ENCODE results near the gene ANP32D.
"Not testable (repeated sequence)": the region's sequence is repeated elsewhere in the genome, so short reads cannot be mapped to it uniquely, and the experiment has no call there.

The ANP32D gene

DNA sequence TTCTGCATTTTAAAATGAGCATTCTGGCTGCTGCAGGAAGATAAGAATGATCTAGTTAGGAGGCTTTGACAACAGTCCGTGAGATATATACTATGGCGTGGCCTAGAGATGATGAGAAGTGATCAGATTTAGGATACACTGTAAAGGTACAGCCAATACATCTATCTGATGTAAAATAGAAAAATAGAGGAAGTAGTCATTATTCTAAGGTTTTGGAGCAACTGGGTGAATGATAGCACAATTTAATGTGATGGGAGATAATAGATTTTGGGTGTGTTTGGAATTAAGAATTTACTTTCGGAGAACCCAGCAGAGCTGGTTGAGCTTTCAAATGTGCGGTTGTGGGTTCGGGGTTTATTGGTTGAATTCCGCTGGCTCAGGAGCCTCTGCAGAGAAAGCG, at the start of gene ANP32D:
TSS of gene ANP32D (plus strand) at position 301 of the 400 bp plus-strand sequence. CDS start 106 bp downstream, outside the sequence.
- no peak for DNase-seq (ENCODE audit: low spot score)

DNA sequence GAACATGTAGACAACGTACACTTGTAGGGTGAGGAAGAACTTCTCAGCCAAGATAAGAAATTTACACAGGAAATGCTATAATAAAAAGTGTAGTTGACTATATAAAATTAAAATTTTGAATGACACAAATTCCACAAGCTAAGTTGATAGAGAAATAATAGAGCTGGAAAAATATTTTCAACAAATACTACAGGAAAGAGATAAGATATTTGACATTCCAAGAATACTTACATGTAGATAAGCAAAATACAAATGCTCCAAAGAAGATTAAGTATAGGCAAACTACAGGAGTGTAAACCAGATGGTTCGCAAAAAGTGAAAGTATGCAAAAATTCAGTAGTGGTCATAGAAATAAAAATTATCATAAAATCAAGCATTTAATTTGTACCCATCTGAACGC, 49.2 kb upstream of the ANP32D start:
- no peak for DNase-seq (ENCODE audit: low spot score)

DNA sequence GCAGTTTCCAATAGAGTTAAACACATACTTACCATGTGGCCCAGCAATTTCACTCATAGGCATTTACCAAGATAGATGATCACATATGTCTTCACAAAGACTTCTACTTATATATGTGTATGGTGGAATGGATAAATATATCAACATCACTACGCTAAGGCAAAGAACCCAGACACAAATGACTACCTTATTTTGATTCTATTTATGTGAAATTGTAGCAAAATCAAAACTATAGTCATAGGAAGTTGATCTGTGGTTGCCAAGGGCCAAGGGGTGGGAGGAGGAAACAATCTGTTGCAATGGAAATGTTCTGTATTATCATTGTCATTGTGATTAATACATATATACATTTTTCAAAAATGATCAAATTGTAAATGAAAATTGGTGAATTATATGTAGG, 47.7 kb upstream of the ANP32D start:
- no peak for DNase-seq (ENCODE audit: low spot score)

DNA sequence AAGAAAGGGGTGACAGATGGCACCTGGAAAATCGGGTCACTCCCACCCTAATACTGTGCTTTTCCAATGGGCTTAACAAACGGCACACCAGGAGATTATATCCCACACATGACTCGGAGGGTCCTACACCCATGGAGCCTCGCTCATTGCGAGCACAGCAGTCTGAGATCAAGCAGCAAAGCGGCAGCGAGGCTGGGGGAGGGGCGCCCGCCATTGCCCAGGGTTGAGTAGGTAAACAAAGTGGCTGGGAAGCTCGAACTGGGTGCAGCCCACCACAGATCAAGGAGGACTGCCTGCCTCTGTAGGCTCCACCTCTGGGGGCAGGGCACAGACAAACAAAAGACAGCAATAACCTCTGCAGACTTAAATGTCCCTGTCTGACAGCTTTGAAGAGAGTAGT, 38.3 kb upstream of the ANP32D start:
- DNase-seq (ENCODE audit: low spot score) = not testable (repeated sequence)

DNA sequence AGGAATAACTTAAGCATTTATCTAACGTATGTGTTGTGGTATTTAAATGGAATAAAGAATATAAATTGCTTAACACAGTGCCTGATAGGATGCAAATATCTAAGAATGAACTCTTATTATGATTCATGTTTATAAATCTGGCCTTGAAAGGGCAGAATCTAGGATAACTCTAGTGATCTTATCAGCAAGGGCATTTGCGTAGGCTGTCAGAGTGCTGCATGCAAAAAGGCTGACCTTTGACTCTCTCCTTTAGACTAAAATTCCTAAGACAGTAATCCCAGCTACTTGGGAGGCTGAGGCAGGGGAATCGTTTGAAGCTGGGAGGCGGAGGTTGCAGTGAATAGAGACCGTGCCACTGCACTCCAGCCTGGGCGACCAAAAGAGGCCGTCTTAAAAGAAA, 31.3 kb upstream of the ANP32D start:
- DNase-seq (ENCODE audit: low spot score) = no peak

DNA sequence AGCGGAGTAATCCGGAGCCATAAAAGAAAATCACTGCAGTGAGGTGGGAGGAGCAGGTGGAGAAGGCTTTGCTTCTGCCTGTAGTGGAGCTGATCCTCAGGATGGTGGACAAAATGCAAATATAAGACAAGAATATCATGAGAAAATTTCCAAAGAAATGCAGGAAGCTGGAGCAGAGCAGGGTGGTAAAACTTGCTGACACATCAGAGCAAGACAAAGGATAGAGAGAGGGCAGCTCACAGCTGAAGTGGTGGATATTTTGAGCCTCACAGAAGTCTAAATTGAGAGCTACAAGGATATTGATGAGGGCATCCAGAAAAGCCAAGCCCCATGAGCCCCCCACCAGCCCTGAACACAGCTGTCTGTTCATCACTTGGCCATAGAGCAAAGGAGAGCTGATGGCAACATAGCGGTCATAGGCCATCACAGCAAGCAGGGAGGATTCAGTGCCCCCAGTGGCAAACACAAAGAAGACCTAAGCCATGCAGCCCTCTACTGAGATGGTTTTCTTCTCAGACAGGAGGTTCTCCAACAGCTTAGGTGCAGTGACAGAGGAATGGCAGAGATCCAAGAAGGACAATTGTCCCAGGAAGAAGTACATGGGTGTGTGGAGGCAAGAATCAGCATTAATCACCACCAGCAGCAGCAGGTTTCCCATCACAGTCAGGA, 30.0 kb upstream of the ANP32D start:
- DNase-seq (ENCODE audit: low spot score) = no peak

DNA sequence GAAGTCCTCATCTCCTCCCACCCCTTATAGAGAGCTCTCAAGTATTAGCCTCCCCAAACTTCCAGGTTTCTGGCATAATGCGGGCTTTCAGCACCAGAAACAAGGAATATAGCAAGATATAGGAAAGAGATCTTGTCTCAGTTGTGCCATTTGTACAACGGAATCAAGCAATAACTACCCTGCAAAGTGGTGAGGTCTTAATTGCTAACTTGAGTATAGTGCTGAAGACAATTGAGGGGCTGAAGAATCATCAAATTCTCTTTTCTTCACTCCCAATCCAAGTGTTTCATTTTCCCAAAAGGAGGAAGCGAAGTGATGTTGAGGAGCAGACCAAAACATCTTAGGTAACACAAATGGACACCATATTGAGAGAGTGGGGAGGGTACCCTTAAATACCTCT, 26.8 kb upstream of the ANP32D start:
- DNase-seq (ENCODE audit: low spot score) = no peak

DNA sequence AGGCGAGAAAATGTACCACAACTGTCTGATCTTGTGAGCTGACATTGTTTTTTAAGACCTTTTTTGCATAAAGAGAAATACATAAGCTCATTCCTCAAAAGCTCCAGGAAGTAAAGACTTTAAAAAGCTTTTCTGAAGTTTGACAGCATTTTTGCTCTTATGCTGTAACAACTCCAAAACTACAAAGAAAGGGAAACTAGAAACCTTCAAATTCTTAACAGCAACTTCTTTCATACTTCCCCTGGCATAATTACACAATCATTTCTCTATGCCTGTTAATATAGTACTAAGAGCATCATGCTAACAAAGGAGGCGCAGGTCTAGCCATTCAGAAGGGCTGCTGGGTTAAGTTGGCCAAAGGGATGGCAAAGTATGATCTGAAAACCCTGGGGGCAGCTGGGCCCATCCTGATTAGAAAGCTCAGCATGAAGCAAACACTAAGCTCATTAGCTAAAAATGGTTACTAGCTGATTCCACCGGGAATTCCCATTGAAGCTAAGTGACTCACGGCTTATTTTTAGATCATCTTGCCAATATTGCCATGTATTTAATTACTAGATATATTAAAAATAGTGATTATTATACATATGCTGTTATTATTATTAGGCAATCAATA, 26.1 kb upstream of the ANP32D start:
- DNase-seq (ENCODE audit: low spot score) = no peak

DNA sequence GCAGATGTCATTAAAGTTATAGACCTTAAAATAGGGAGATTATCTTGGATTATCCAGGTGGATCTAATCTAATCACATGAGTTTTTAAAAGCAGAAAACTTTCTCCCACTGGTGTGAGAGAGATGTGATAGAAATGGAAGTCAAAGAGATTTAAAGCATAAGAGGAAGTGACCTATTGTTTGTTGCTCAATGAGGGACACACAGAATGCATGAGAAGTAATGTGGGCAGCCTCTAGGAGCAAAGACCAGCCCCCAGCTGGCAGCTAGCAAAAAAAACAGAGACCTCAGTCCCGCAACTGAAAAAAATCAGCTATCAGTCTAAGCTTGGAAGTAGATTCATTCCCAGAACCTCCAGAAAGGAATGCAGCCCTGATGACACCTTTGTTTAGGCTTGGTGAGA, 24.6 kb upstream of the ANP32D start:
- no peak for DNase-seq (ENCODE audit: low spot score)

DNA sequence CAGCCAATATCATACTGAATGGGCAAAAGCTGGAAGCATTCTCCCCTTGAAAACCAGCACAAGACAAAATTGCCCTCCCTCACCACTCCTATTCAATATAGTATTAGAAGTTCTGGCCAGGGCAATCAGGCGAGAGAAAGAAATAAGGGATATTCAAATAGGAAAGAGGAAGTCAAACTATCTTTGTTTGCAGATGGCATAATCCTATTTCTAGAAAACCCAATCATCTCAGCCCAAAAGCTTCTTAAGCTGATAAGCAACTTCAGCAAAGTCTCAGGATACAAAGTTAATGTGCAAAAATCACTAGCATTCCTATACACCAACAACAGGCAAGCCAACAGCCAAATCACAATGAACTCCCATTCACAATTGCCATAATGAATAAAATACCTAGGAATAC, 21.0 kb upstream of the ANP32D start:
- no peak for DNase-seq (ENCODE audit: low spot score)

DNA sequence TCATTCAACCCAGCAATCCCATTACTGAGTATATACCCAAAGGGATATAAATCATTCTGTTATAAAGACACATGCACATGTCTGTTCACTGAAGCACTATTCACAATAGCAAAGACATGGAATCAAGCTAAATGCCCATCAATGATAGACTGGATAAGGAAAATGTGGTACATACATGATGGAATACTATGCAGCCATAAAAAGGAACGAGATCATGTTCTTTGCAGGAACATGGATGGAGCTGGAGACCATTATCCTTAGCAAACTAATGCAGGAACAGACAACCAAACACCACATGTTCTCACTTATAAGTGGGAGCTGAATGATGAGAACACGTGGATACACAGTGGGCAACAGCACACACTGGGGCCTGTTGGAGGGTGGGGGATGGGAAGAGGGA, 19.4 kb upstream of the ANP32D start:
- not testable (repeated sequence) for DNase-seq (ENCODE audit: low spot score)

DNA sequence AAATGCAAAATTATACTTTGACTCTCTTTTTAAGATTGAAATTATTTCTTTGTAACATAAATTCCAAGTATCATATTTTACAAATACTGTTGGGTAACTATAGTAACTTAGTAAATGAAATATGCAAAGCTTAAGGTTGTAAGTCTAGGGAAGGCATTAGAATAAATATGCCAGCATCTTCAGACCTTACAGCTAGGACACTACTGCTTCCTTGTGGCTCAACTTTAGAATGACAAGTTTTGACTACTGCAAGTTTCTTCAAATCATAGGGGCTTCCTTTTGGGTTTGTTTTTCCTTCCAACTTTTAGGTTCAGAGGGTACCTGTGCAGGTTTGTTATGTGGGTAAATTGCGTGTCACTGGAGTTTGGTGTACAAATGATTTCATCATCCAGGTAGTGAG, 17.7 kb upstream of the ANP32D start:
- peak; percentile 33 for DNase-seq (ENCODE audit: low spot score)

DNA sequence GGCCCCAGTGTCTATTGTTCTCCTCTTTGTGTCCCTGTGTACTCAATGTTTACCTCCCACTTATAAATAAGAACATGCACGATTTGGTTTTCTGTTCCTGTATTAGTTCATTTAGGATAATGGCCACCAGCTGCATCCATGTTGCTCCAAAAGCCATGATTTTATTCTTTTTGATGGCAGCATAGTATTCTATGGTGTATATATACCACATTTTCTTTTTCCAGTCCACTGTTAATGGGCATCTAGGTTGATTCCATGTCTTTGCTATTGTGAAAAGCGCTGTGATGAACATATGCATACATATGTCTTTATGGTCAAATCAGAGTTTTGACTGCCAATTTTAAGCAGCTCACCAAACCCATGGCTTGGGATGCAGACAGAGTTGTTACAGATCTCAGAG, 17.2 kb upstream of the ANP32D start:
- no peak for DNase-seq (ENCODE audit: low spot score)

DNA sequence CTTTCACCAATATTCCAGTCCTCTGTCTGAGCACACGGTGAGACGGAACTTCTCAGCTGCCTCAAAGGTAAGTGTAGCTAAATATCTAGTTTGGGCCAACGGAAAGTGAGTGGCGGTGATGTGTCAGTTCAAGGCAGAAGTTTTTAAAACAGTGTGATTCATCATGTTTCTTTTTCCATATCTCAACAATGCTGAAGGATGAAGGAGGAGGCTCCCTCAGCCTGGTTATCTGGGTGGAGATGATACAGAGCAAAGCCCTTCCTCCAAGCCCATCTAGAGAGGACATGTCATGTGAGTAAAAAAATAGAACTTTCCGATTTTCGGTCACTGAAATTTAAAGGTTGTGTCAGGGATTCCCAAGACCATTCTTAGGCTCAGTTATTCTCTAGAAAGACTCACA, 13.1 kb upstream of the ANP32D start:
- DNase-seq (ENCODE audit: low spot score) = no peak

DNA sequence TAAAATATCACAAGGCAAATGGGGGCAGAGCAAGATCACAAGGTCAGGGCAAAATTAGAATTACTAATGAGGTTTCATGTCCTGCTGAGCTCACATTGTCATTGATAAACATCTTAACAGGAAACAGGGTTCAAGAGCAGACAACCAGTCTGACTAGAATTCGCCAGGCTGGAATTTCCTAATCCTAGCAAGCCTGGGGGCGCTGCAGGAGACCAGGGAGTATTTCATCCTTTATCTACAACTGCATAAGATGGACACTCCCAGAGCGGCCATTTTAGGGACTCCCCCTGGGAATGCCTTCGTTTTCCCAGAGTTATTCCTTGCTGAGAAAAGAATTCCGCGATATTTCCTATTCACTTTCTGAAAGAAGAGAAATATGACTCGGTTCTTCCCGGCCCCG, 3.3 kb upstream of the ANP32D start:
- DNase-seq (ENCODE audit: low spot score) = not testable (repeated sequence)

DNA sequence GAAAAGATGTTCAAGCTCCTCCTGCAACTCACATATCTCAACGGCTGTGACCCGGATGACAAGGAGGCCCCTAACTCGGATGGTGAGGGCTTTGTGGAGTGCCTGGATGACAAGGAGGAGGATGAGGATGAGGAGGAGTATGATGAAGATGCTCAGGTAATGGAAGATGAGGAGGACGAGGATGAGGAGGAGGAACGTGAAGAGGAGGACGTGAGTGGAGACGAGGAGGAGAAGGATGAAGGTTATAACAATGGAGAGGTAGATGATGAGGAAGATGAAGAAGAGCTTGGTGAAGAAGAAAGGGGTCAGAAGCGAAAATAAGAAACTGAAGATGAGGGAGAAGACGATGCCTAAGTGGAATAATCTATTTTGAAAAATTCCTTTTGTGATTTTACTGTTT, 702 bp downstream of the ANP32D start:
- DNase-seq (ENCODE audit: low spot score) = no peak

DNA sequence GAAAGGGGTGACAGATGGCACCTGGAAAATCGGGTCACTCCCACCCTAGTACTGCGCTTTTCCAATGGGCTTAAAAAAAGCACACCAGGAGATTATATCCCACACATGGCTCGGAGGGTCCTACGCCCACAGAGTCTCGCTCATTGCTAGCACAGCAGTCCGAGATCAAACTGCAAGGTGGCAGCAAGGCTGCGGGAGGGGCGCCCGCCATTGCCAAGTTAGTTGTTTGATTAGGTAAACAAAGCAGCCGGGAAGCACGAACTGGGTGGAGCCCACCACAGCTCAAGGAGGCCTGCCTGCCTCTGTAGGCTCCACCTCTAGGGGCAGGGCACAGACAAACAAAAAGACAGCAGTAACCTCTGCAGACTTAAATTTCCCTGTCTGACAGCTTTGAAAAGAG, 2.1 kb downstream of the ANP32D start:
- DNase-seq (ENCODE audit: low spot score) = not testable (repeated sequence)

DNA sequence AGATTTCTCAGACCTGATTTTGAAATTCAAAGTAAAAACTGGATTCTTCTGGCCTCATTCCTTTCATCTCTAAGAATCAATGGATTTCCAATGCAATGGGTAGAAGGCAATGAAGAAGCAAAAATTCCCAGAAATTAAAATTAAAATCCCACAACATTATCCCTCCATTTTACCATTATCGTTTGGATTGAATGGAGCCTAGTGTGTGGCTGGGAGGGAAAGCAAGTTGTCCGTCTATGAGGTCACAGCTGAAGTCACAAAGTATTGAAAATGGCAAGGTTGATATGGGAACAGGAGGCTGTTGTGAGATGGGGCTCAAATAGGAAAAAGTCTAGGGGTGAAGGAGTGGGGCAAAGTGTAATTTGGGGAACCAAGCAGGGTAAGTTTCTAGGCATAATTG, 9.8 kb downstream of the ANP32D start, which contains the start of gene C12orf54:
TSS of gene C12orf54 (plus strand) at position 301 of the 400 bp plus-strand sequence. CDS start 799 bp downstream, outside the sequence.
- DNase-seq (ENCODE audit: low spot score) = no peak

DNA sequence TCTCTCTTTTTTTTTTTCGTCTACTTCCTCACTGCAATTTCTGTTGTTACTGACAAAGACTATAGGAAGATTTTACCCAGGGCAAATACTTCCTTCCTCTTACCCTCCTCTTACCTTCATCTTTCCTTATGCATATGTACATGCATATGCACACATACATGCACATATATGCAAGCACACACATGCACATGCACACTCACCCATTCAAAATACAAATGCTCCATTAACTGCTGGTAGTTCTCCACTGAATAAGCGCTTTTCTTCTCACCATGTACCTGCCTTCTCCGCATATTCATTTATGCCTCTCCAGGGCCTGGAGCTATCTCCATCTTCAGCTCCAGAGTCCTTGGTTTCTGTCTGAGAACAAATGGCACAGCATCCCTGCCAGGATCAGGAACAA, 10.6 kb downstream of the ANP32D start:
- DNase-seq (ENCODE audit: low spot score) = no peak

DNA sequence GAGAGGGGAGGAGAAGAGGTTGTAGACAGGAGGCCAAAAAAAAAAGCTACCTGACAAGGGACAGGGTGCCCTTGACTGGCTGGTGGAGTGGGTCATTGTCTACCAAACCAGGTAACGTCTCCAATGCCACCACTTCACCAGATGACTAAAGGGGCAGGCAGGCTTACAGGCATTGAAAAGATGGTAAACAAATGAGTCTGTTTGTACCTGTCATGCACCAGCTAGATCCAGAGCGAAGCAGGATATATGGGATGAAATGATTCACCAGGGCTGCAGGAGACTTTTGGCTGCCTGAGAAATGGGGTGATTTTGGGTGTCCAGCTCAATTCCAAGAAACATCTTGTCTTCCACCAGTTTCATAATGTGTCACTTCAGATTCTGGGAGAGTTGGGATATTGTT, 13.9 kb downstream of the ANP32D start:
- DNase-seq (ENCODE audit: low spot score) = no peak

DNA sequence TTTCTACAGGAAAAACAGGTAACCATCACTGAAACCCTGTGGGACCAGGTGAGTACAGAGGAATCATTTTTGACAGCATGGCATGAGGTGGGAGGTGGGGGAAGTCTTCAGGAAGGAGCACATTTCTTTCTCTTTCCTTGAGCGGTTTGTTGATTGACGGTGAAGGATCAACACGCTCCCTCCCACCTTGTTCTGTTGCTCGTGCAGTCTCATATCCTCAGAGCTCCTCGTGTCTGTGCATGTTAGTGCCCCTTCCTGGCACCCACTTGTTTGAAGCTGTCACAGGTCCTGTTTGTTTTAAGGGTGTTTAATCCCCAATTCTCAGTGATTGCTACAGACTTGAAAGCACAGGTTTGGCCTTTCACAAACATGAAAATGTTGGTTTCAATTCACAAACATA, 14.3 kb downstream of the ANP32D start:
- no peak for DNase-seq (ENCODE audit: low spot score)

DNA sequence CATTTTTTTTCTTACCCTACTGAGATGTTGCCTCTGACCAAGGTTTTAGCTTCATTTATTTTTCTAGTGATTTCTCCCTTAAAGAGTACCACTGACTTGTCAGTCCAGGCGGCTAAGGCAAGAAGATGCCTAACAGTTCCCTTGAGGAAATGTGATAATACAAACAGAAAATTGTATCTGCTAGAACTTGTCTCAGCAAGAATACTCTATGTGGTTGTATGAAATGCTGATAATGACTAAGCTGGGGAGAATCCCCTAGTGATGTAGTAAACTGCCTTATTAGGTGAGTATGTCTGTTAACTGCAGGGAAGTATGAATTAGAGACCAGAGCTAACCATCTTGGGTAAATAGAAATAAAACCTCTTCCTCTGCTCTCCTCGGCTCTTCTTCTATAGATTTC, 16.7 kb downstream of the ANP32D start:
- DNase-seq (ENCODE audit: low spot score) = no peak

DNA sequence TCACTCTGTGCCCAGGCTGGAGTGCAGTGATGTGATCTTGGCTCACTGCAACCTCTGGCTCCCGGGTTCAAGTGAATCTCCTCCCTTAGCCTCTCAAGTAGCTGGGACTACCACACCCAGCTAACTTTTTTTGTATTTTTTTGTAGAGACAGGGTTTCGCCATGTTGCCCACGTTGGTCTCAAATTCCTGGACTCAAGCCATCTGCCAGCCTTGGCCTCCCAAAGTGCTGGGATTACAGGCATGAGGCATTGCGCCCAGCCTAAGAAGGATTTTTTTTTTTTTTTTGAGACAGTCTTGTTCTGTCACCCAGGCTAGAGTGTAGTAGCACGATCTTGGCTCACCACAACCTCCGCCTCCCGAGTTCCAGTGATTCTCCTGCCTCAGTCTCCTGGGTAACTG, 17.1 kb downstream of the ANP32D start:
- DNase-seq (ENCODE audit: low spot score) = not testable (repeated sequence)

DNA sequence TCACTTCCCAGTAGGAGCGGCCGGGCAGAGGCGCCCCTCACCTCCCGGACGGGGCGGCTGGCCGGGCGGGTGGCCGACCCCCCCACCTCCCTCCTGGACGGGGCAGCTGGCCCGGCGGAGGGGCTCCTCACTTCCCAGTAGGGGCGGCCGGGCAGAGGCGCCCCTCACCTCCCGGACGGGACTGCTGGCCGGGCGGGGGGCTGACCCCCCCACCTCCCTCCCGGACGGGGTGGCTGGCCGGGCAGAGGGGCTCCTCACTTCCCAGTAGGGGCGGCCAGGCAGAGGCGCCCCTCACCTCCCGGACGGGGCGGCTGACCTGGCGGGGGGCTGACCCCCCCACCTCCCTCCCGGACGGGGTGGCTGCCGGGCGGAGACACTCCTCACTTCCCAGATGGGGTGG, 27.9 kb downstream of the ANP32D start:
- not testable (repeated sequence) for DNase-seq (ENCODE audit: low spot score)
